ENCODE data around the gene NDUFB10.

NDUFB10 gene

DNA sequence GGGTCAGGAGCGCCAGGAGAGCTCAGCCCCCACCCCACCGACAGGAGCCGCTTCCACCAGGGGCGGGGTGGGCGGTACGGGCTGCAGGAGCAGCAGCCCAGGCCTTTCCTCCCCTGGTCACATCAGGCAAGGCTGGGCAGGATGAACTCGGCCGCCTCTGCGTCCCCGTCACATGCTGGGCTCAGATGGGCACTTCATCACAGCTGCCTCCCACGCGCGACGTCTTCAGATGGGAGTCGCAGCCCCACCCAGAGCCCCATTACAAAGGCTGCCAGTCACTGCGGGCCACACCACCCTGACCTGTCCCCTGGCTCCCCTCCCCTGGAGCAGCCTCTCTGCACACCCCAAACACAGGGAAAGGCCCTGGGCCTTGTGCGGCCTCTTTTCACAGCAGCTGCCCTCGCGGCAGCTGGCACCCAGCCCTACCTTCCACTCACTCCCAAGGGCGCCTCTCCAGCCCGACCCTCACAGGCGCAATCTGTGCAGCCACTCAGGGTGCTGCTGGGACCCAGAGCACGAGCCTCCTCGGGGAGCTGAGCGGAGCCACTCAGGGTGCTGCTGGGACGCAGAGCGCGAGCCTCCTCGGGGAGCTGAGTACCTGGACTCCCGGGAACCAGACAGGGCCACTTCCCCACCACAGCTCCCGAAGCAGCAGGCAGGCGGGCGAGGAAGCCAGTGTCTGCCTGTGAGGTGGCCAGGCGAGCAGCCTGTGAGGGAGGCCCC is 45.6 kb downstream of the NDUFB10 start:
- no peak for DNase-seq

DNA sequence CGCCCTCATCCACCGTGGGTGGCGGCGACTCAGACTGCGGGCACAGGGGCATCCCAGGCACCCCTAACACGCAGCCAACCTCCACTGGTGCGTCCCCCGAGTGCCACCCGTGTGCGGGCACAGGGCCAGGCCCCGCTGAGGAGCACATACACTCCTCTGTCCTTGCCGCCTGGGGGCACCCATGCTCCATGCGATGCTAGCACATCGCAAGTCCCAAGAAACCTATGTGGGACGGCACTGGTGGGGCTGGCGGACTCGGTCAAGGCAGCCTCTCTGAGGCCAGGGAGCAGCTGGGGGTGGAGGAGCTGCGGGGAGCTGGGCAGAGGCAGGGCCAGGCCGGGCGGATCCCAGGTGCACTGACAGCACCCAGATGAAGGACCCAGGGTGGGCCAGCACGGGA is 46.3 kb downstream of the NDUFB10 start:
- peak; percentile 28 for DNase-seq

DNA sequence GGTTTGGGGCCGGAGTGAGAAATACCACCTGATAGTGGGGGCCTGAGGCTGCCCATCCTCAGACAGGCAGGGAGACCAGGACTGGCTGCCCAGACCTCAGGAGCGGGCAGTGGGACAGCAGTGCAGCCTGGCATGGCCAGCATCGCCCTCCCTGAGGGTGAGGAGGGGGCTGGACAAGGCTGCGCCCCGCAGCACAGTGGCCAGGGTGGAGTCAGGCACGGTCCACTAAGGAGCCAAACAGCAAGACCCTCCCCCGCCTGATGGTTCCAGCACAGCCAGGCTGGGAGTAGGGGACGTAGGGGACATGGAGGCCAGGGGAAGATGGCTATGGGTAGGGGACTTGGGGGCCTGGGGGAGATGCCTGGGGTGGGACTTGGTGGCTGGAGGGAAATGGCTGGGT is 47.0 kb downstream of the NDUFB10 start:
- no peak for DNase-seq

DNA sequence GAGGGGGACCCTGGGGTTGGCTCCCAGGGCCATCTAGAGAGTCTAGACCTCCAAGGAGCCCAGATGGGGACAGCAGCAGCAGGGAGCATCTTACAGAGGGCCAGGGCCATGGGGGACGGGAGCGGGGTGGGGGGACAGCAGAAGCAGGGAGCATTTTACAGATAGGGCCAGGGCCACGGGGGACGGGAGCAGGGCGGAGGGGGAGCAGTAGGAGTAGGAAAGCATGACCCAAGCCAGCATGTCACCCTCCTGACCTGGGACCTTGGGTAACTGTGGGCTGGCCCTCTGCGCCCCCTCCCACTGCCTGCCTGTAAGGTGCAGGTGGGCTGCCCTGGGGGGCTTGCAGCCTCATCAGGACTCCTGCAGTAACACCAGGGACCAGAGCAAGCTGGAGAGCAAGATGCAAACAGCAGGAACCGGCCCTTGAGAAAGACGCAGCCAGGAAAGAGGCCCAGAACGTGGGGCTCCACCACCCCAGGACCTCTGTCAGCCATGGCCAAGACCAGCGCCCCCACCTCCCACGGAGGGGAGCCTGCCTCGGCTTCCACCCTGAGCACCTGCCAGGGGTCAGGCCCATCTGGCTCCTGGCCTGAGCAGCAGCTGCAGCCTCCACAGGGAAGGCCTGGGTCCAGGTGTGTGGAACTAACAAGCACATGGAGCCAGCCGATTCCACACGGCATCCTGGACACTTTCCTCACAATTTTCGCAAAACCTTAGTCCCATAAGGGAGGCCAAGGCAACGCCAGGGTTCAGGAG is 47.9 kb downstream of the NDUFB10 start:
- no peak for DNase-seq

DNA sequence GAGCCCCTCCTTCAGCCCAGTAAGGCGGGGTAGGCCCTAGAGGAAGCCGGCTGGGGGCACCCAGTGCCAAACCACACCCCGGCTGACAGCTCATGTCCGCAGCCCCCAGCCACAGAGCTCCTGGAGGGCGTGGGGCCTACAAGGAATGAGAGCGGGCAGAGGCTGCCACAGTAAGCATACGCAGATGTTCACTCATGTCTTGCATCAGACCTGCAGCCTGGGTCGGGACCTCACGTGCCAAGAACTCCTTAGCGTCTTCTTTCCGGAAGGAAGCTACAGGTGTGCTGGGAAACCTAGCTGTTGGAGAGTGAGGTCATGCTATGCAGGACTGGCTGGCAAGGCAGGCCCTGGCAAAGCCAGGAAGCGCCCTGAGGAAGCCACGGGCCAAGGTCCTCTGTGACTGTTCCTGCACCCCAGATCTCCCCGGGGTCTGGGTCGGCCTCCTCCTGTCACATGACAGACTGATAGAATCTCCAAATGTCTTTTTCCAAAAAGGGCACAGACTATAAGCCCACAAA is 48.7 kb downstream of the NDUFB10 start:
- no peak for DNase-seq

DNA sequence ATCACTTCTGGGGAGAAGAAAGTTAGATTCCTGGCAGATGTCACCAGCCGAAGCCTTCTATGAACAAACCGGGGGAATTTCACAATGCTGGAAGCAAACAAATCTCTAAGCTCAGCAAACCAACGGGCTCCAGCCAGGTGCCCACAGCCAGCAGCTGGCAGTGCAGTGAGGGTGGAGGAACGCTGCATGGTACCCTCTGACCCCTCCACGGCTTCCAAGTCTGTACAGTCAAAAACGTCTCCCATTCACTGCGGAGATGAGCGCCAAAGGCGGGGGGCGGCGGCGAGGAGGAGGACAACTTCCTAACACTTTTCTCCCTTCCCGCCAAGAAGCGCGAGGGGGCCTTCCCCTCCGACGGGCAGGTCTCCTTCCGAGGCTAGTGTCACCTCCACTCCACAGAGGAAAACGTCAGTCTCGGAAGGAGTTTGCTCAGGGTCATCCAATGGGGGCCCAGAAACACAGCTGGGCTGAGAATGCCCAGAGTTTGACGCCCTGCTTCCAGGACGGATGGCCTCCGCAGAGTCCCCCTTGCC is 49.4 kb downstream of the NDUFB10 start:
- no peak for DNase-seq

DNA sequence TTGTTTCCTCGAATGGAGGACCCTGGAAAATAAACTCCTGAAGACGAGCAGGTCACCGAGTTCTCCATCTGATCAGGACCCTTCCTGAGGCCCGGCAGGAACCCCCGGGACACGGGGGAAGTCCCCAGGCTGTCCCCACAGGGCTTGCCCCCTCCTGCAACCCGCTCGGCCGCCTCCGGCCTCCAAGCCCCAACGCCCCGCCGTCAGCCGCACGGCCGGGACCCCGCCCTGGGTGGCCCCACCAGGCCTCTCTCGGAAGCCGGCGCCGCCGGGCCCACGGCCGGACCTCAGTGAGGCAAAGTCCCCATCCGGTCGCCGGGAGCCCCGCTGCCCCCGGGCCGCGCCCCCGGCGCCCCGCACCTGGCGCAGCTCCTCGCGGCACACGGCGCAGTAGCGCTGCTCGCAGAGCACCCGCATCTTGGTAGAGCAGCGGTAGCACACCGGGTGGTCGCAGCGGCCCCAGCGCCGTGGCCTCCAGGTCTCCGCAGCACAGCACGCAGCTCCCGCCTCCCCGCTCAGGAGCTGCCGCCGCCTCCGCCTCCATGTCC is 49.9 kb downstream of the NDUFB10 start:
- DNase-seq: no peak

DNA sequence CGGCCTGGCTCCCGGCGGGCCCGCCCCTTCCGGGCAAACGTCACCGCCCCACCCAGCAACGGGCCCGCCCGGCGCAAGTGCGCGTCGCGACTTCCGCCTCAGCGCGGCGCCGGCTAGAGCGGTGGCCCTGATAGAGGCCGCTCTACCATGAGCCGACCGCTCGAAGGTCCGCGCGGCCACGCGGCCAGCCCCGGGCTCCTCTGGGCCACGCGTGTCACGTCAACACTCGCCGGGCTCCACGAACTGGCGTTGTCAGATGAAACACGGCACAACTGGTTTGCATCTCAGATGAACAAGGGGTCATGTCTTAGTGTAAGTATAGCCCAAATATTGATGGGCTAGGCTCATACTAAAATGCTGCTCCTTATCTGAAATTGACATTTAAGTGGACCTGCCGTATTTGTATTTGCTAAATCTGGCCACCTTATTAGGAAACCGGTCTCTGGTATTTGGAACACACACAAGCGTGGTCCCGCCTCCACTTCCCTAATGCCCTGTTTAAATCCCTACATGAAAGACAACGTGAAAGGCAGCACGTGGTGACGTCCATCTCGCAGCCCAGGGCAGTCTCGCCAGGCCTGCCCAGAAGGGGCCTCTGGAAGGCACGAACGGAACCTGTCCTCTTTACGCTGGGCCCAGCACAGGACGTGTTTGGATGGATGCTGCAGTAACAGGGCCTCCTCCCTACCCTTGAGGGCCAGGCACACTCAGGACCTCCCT is 50.6 kb downstream of the NDUFB10 start, which contains the start of gene ZNF598:
ZNF598 (minus strand) TSS at position 31 of the 720 bp plus-strand sequence.
- DNase-seq: peak; percentile 81

All from CD4-positive, alpha-beta T cell treated with Interferon gamma for 1 hour (primary cell).